ENCODE results near the gene SMTNL2. TPM values are rescaled to one million over a fixed set of nuclear protein-coding genes. Genes with fewer than 3 reads are reported as not detected.

Gene SMTNL2
- total RNA-seq, 2 donors from 2014 or later: 4.6 to 6.3 TPM

- no peaks in the 10 kb centered on the region for H3K9me3 ChIP-seq
- no peaks in the 10 kb centered on the region for H3K4me1 ChIP-seq (replicated peaks)
- no peak for TF ChIP-seq POLR2AphosphoS5 (IDR thresholded peaks at IDR 0.05)
- no peak for TF ChIP-seq POLR2A (IDR thresholded peaks at IDR 0.05)
- no peak for TF ChIP-seq CTCF (IDR thresholded peaks at IDR 0.05)
- no peak overlapping the region for H3K27ac ChIP-seq
- no peaks in the 10 kb centered on the region for H3K27me3 ChIP-seq (replicated peaks; ENCODE audit: insufficient read depth)
- H3K36me3 ChIP-seq: peaks cover 11 to 35% of the 10 kb centered on the region in 2 donors
- H3K4me3 ChIP-seq: no peak overlapping the region
- no peak for DNase-seq (ENCODE audit: low spot score)
- 79% methylated on average over 22 of the region's 24 CpGs for WGBS
- intact Hi-C loops (cut with DNase I): no loop called here
These were observed 35.4 kb upstream of the SMTNL2 start for GRCh38 chr17:4548721-4549531.

- 90% methylated on average over 25 of the region's 25 CpGs for WGBS
- DNase-seq (ENCODE audit: low spot score): no peak
- Histone ChIP-seq H3K4me3 (no peak overlapping the region), H3K9me3 (no peaks in the 10 kb centered on the region), H3K27me3 (replicated peaks; ENCODE audit: insufficient read depth) (no peaks in the 10 kb centered on the region), H3K4me1 (replicated peaks) (peaks cover 2% of the 10 kb centered on the region), H3K36me3 (peaks cover 11 to 35% of the 10 kb centered on the region in 2 donors), H3K27ac (no peak overlapping the region)
- intact Hi-C loops (cut with DNase I): no loop called here
- TF ChIP-seq CTCF (IDR thresholded peaks at IDR 0.05): no peak
- TF ChIP-seq POLR2AphosphoS5 (IDR thresholded peaks at IDR 0.05): no peak
- no peak for TF ChIP-seq POLR2A (IDR thresholded peaks at IDR 0.05)
These were observed 34.4 kb upstream of the SMTNL2 start for GRCh38 chr17:4549781-4550533.

GRCh38 chr17:4550534-4551039 lies 33.7 kb upstream of the SMTNL2 start:
- TF ChIP-seq CTCF (IDR thresholded peaks at IDR 0.05): no peak
- TF ChIP-seq POLR2AphosphoS5 (IDR thresholded peaks at IDR 0.05): no peak
- no peak for TF ChIP-seq POLR2A (IDR thresholded peaks at IDR 0.05)
- intact Hi-C loops (cut with DNase I): no loop called here
- H3K36me3 ChIP-seq: peaks cover 11 to 35% of the 10 kb centered on the region in 2 donors

GRCh38 chr17:4551141-4551540 lies 33.2 kb upstream of the SMTNL2 start:
- H3K4me1 ChIP-seq (replicated peaks): peaks cover 7% of the 10 kb centered on the region
- no peak overlapping the region for H3K4me3 ChIP-seq
- DNase-seq (ENCODE audit: low spot score): no peak
- WGBS: 86% methylated on average over 8 of the region's 8 CpGs
- H3K27ac ChIP-seq: no peak overlapping the region
- no peak for TF ChIP-seq POLR2AphosphoS5 (IDR thresholded peaks at IDR 0.05)
- no peak for TF ChIP-seq POLR2A (IDR thresholded peaks at IDR 0.05)
- H3K9me3 ChIP-seq: no peaks in the 10 kb centered on the region
- intact Hi-C loops (cut with DNase I): no loop called here
- H3K27me3 ChIP-seq (replicated peaks; ENCODE audit: insufficient read depth): no peaks in the 10 kb centered on the region
- peaks cover 11 to 35% of the 10 kb centered on the region in 2 donors for H3K36me3 ChIP-seq

More at GRCh38 chr17:4550534-4551039, 33.7 kb upstream of the SMTNL2 start:
- Histone ChIP-seq H3K4me3 (no peak overlapping the region), H3K9me3 (no peaks in the 10 kb centered on the region), H3K27me3 (replicated peaks; ENCODE audit: insufficient read depth) (no peaks in the 10 kb centered on the region), H3K27ac (no peak overlapping the region), H3K4me1 (replicated peaks) (peaks cover 2% of the 10 kb centered on the region)
- WGBS: 92% methylated on average over 16 of the region's 16 CpGs
- DNase-seq (ENCODE audit: low spot score): no peak

GRCh38 chr17:4551796-4552525 lies 32.4 kb upstream of the SMTNL2 start:
- TF ChIP-seq POLR2AphosphoS5 (IDR thresholded peaks at IDR 0.05): no peak
- TF ChIP-seq POLR2A (IDR thresholded peaks at IDR 0.05): no peak
- no peak for TF ChIP-seq CTCF (IDR thresholded peaks at IDR 0.05)
- intact Hi-C loops (cut with DNase I): no loop called here
- DNase-seq (ENCODE audit: low spot score): no peak
- WGBS: 94% methylated on average over 27 of the region's 27 CpGs
- Histone ChIP-seq H3K27me3 (replicated peaks; ENCODE audit: insufficient read depth) (no peaks in the 10 kb centered on the region), H3K27ac (no peak overlapping the region), H3K4me3 (no peak overlapping the region), H3K9me3 (no peaks in the 10 kb centered on the region), H3K36me3 (peaks cover 11 to 35% of the 10 kb centered on the region in 2 donors), H3K4me1 (replicated peaks) (peaks cover 7% of the 10 kb centered on the region)
